B cell (primary cell): Measurements from ENCODE around the gene TBPL2. TPM values are rescaled to one million over a fixed set of nuclear protein-coding genes. Genes with fewer than 3 reads are reported as not detected.

Source experiments
- ATAC-seq: fragments of 200-7000 bp; cut with Tn5 transposase; one replicate; pipeline ENCODE4 v1.10.0; 2021; ENCODE audit warnings: low read depth, mild to moderate bottlenecking, moderate number of reproducible peaks, moderate library complexity
- CTCF ChIA-PET: fragments of 350-600 bp; sonication (Branson Sonifier 250); formaldehyde crosslinking; loops from one replicate; lab custom pipeline; 2021; ENCODE audit warnings: antibody characterized with exemption, inconsistent platforms; lab: Charles Lee
- POLR2A ChIA-PET: fragments of 350-600 bp; sonication (Branson Sonifier 250); formaldehyde crosslinking; loops from one replicate; lab custom pipeline; 2021; ENCODE audit warnings: antibody characterized with exemption; lab: Charles Lee
- DNase-seq: peaks from one replicate; pipeline ENCODE4 v3.0.0; 2013
- H2AFZ ChIP-seq: 2 replicates; pipeline ENCODE4 v1.6.1; 2012; ENCODE audit warnings: mild to moderate bottlenecking, low read depth, low read length; ENCODE audit not compliant: insufficient read depth, poor library complexity, severe bottlenecking
- H3K27ac ChIP-seq, 2 donors: 1 replicate in 1 of 2; 2 replicates in 1 of 2; pipeline ENCODE4 v1.5.1; 2012 to 2013; ENCODE audit warnings: low read length in 2 of 2, mild to moderate bottlenecking in 2 of 2, moderate library complexity in 1 of 2
- H3K27me3 ChIP-seq, 4 experiments: fragments of 200-600 bp in 1 of 4; sonication (generic) in 1 of 4; replicated peaks in 1 of 4; 1 replicate in 2 of 4; 2 replicates in 2 of 4; pipeline versions ENCODE4 v1.6.1 to v1.7.0; 2013 to 2016; ENCODE audit warnings: low read length in 3 of 4, mild to moderate bottlenecking in 2 of 4, mixed read lengths in 1 of 4, moderate library complexity in 1 of 4; ENCODE audit not compliant: insufficient read depth in 4 of 4, control insufficient read depth in 3 of 4; ENCODE audit errors: control extremely low read depth in 1 of 4
- H3K36me3 ChIP-seq, 2 experiments: replicated peaks in 1 of 2; 1 replicate in 1 of 2; 2 replicates in 1 of 2; pipeline versions ENCODE4 v1.6.1 to v1.7.1; 2013; ENCODE audit warnings: low read length in 1 of 2; ENCODE audit not compliant: insufficient read depth in 2 of 2, control insufficient read depth in 1 of 2; ENCODE audit errors: control extremely low read depth in 1 of 2, extremely low read depth in 1 of 2
- H3K4me1 ChIP-seq, 2 donors: fragments of 200-600 bp in 1 of 2; sonication (generic) in 1 of 2; 1 replicate in 1 of 2; 2 replicates in 1 of 2; pipeline versions ENCODE4 v1.5.1 to v1.6.1; 2013 to 2017; ENCODE audit warnings: low read length in 2 of 2; ENCODE audit not compliant: control insufficient read depth in 2 of 2, insufficient read depth in 2 of 2
- H3K4me2 ChIP-seq: replicated peaks from 2 replicates; pipeline ENCODE3; 2012; ENCODE audit warnings: mild to moderate bottlenecking, low read depth, low read length; ENCODE audit not compliant: poor library complexity, severe bottlenecking
- H3K4me3 ChIP-seq, 5 experiments: fragments of 200-600 bp in 1 of 5; sonication (generic) in 1 of 5; 1 replicate in 3 of 5; 2 replicates in 2 of 5; pipeline versions ENCODE4 v1.5.1 to v1.7.0; 2011 to 2016; ENCODE audit warnings: low read length in 4 of 5, mild to moderate bottlenecking in 4 of 5, low read depth in 2 of 5, control low read depth in 1 of 5, moderate library complexity in 1 of 5; ENCODE audit not compliant: insufficient read depth in 1 of 5; ENCODE audit errors: control extremely low read depth in 1 of 5, extremely low read depth in 1 of 5
- H3K79me2 ChIP-seq: fragments of 200-600 bp; sonication (generic); one replicate; pipeline ENCODE4 v1.6.0; 2016; ENCODE audit warnings: low read length; ENCODE audit not compliant: control insufficient read depth, insufficient read depth
- H3K9ac ChIP-seq: fragments of 200-600 bp; sonication (generic); 2 replicates; pipeline ENCODE4 v1.6.1; 2017; ENCODE audit warnings: mild to moderate bottlenecking, low read length, moderate library complexity
- H3K9me3 ChIP-seq, 3 donors: one replicate each; pipeline versions ENCODE4 v1.6.1 to v1.7.1; 2013; ENCODE audit warnings: low read length in 2 of 3; ENCODE audit not compliant: control insufficient read depth in 2 of 3, insufficient read depth in 1 of 3; ENCODE audit errors: control extremely low read depth in 1 of 3
- H4K20me1 ChIP-seq: 2 replicates; pipeline ENCODE4 v1.6.0; 2012; ENCODE audit warnings: mild to moderate bottlenecking, low read length; ENCODE audit not compliant: insufficient read depth, control insufficient read depth, poor library complexity, severe bottlenecking
- H3K27ac Mint-ChIP-seq: one replicate; pipeline ENCODE4 v1.8.0; 2021; ENCODE audit warnings: mixed read lengths
- H3K27me3 Mint-ChIP-seq: one replicate; pipeline ENCODE4 v1.8.0; 2021; ENCODE audit warnings: mixed read lengths
- H3K4me1 Mint-ChIP-seq: one replicate; pipeline ENCODE4 v1.8.0; 2021; ENCODE audit warnings: mixed read lengths
- H3K4me3 Mint-ChIP-seq: one replicate; pipeline ENCODE4 v1.8.0; 2021; ENCODE audit warnings: mixed read lengths
- H3K9me3 Mint-ChIP-seq: one replicate; pipeline ENCODE4 v1.8.0; 2022; ENCODE audit warnings: mixed read lengths; ENCODE audit not compliant: insufficient read depth
- EZH2 ChIP-seq: IDR thresholded peaks from 2 replicates; pipeline ENCODE4 v1.6.1; 2012; ENCODE audit warnings: borderline replicate concordance, low read depth, mild to moderate bottlenecking, moderate library complexity, low read length; ENCODE audit not compliant: insufficient read depth, poor library complexity, severe bottlenecking
- WGBS: methylation state at CpG from one replicate; pipeline ENCODE4 v1.1.5; 2013; ENCODE audit warnings: missing lambda C conversion rate; ENCODE audit not compliant: insufficient coverage; 5-methylcytosine and 5-hydroxymethylcytosine counted together
- intact Hi-C: fragments of 100-400 bp; cut with micrococcal nuclease; formaldehyde crosslinking; loops from one replicate; pipeline ENCODE4 v1.10.0; 2022
- polyA plus RNA-seq: library from polyadenylated mRNA; depleted of rRNA; stranded (reverse); fragments of >200 nt; gene quantifications from 2 replicates; pipeline ENCODE4 v1.2.3, GENCODE V29; 2012
- total RNA-seq, 2 donors: library from RNA; stranded (reverse); fragments of 120-200 nt in 1 of 2; gene quantifications; 1 replicate in 1 of 2; 2 replicates in 1 of 2; pipeline versions ENCODE4 v1.2.3 to v1.2.4, GENCODE V29; 2013 to 2022
- TF ChIP-seq, protein P1 (sequence below): fragments of 200-600 bp; IDR thresholded peaks from one replicate; pipeline ENCODE4 v1.8.0; 2022; ENCODE audit warnings: antibody characterized with exemption, mild to moderate bottlenecking

Gene TBPL2
- total and polyA plus RNA-seq, 2 donors (not counting 1 experiment from before 2014, with no cell fraction given), result not detected

GRCh38 chr14:55432628-55433027 is 7.8 kb downstream of the TBPL2 start:
- Mint-ChIP-seq H3K27ac (no peak overlapping the region), H3K4me3 (no peak overlapping the region), H3K9me3 (no peaks in the 10 kb centered on the region), H3K27me3 (peaks cover 16% of the 10 kb centered on the region), H3K4me1 (peaks cover 9% of the 10 kb centered on the region)
- no peak for DNase-seq
- no peaks in the 10 kb centered on the region for H3K36me3 ChIP-seq
- CTCF ChIA-PET, result interaction anchor here (0.8 to 1.0 kb wide), 2 partner anchors 343 to 1042 kb away, joined by 3 to 4 read pairs; no protein-coding TSS in a partner anchor
- TF ChIP-seq, protein P1, sequence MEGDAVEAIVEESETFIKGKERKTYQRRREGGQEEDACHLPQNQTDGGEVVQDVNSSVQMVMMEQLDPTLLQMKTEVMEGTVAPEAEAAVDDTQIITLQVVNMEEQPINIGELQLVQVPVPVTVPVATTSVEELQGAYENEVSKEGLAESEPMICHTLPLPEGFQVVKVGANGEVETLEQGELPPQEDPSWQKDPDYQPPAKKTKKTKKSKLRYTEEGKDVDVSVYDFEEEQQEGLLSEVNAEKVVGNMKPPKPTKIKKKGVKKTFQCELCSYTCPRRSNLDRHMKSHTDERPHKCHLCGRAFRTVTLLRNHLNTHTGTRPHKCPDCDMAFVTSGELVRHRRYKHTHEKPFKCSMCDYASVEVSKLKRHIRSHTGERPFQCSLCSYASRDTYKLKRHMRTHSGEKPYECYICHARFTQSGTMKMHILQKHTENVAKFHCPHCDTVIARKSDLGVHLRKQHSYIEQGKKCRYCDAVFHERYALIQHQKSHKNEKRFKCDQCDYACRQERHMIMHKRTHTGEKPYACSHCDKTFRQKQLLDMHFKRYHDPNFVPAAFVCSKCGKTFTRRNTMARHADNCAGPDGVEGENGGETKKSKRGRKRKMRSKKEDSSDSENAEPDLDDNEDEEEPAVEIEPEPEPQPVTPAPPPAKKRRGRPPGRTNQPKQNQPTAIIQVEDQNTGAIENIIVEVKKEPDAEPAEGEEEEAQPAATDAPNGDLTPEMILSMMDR, result no peak
- no peak for TF ChIP-seq EZH2
- no peak overlapping the region for H2AFZ ChIP-seq
- no peak for ATAC-seq
- H3K4me3 ChIP-seq, result no peak overlapping the region
- H4K20me1 ChIP-seq, result no peaks in the 10 kb centered on the region
- H3K4me2 ChIP-seq, result no peak overlapping the region
- intact Hi-C loops, result no loop called here
- H3K9ac ChIP-seq, result no peak overlapping the region
- no CpG with 5 or more reads among the region's 3 CpGs for WGBS
- no peaks in the 10 kb centered on the region for H3K79me2 ChIP-seq
- peaks cover 0 to 3% of the 10 kb centered on the region in 2 donors for H3K4me1 ChIP-seq
- H3K27ac ChIP-seq, result no peak overlapping the region
- H3K9me3 ChIP-seq, result no peaks in the 10 kb centered on the region
- peaks cover 0 to 4% (median 0%) of the 10 kb centered on the region in 4 experiments for H3K27me3 ChIP-seq
- POLR2A ChIA-PET, result no interaction called here

DNA sequence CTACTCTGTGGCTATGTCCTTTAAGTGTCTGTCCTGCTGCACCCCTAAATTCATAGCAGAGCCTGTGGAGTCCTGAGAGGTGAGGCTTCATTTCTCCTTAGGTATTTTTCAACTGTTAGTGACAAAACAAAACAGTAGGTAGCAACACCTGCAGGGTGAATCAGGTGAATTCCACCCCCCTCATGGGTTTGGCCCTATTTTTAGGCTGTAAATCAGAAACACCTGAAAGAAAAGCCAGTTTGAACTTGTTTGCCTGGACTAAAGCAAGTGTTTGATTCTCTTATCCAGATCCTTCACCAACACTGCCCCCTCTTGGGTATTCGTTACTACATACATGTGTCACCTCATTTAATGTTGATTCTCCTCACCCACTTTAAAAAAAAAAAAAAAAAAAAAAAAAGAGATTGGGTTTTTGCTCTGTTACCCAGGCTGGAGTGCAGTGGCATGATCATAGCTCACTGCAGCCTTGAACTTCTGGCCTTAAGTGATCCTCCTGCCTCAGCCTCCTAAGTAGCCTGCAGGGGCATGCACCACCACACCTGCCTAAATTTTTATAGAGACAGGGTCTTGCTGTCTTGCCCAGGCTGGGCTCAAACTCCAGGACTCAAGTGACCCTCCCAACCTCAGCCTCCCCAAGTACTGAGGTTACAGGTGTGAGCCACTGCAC is 10.3 kb downstream of the TBPL2 start:
- ATAC-seq (peak; percentile 64), DNase-seq (peak; percentile 57)
- no peak overlapping the region for H3K4me2 ChIP-seq
- Mint-ChIP-seq H3K27ac (no peak overlapping the region), H3K4me1 (peaks cover 9% of the 10 kb centered on the region), H3K4me3 (no peak overlapping the region), H3K27me3 (peaks cover 7% of the 10 kb centered on the region), H3K9me3 (no peaks in the 10 kb centered on the region)
- intact Hi-C loops, result loop anchor here (1.0 to 2.0 kb wide), 2 partner anchors 185 to 217 kb away; no protein-coding TSS in a partner anchor
- no peaks in the 10 kb centered on the region for H3K36me3 ChIP-seq
- H3K4me1 ChIP-seq, result peaks cover 0 to 3% of the 10 kb centered on the region in 2 donors
- no peaks in the 10 kb centered on the region for H4K20me1 ChIP-seq
- H3K27ac ChIP-seq, result no peak overlapping the region
- H3K79me2 ChIP-seq, result no peaks in the 10 kb centered on the region
- no peaks in the 10 kb centered on the region for H3K27me3 ChIP-seq
- H3K4me3 ChIP-seq, result no peak overlapping the region
- ChIA-PET POLR2A (no interaction called here), CTCF (interaction anchor here (0.9 to 1.3 kb wide), 3 partner anchors 184 to 249 kb away, joined by 3 to 4 read pairs (median 3); no protein-coding TSS in a partner anchor)
- TF ChIP-seq, protein P1, result peak; percentile 34
- no peak for TF ChIP-seq EZH2
- no peak overlapping the region for H2AFZ ChIP-seq
- no CpG with 5 or more reads among the region's 1 CpG for WGBS
- H3K9me3 ChIP-seq, result no peaks in the 10 kb centered on the region
- no peak overlapping the region for H3K9ac ChIP-seq
